ENCODE measurements around the gene TMEM258.

TMEM258 gene

GRCh38 chr11:61806785-61807184, 14.4 kb upstream of the TMEM258 start:
- POLR2A ChIA-PET (ENCODE audit: low non-redundant PET): interaction anchor here (0.6 to 0.7 kb wide), 2 partner anchors 298 to 1025 kb away, joined by 5 read pairs; partner anchors contain the start of gene STX5
- H3K27ac ChIP-seq: peak overlapping the region; percentile 25
- no peak for DNase-seq (ENCODE audit: low spot score)
- CTCF ChIA-PET: interaction anchor here (0.6 to 1.6 kb wide), 2 partner anchors 10 to 94 kb away, joined by 3 to 4 read pairs; no protein-coding TSS in a partner anchor
- TF ChIP-seq, protein P1, sequence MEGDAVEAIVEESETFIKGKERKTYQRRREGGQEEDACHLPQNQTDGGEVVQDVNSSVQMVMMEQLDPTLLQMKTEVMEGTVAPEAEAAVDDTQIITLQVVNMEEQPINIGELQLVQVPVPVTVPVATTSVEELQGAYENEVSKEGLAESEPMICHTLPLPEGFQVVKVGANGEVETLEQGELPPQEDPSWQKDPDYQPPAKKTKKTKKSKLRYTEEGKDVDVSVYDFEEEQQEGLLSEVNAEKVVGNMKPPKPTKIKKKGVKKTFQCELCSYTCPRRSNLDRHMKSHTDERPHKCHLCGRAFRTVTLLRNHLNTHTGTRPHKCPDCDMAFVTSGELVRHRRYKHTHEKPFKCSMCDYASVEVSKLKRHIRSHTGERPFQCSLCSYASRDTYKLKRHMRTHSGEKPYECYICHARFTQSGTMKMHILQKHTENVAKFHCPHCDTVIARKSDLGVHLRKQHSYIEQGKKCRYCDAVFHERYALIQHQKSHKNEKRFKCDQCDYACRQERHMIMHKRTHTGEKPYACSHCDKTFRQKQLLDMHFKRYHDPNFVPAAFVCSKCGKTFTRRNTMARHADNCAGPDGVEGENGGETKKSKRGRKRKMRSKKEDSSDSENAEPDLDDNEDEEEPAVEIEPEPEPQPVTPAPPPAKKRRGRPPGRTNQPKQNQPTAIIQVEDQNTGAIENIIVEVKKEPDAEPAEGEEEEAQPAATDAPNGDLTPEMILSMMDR (conservative IDR thresholded peaks at IDR 0.05; ENCODE audit: low read depth): no peak

- DNase-seq (ENCODE audit: low spot score): no peak
- CTCF ChIA-PET: interaction anchor here (0.5 to 1.6 kb wide), 2 partner anchors 8 to 99 kb away, joined by 3 to 4 read pairs; no protein-coding TSS in a partner anchor
- TF ChIP-seq, protein P1 (conservative IDR thresholded peaks at IDR 0.05; ENCODE audit: low read depth): no peak
- POLR2A ChIA-PET (ENCODE audit: low non-redundant PET): no interaction called here
- H3K27ac ChIP-seq: peak overlapping the region; percentile 15; the same call in 1 of the 2 replicates
These were observed 12.7 kb upstream of the TMEM258 start for GRCh38 chr11:61805146-61805545.

DNA sequence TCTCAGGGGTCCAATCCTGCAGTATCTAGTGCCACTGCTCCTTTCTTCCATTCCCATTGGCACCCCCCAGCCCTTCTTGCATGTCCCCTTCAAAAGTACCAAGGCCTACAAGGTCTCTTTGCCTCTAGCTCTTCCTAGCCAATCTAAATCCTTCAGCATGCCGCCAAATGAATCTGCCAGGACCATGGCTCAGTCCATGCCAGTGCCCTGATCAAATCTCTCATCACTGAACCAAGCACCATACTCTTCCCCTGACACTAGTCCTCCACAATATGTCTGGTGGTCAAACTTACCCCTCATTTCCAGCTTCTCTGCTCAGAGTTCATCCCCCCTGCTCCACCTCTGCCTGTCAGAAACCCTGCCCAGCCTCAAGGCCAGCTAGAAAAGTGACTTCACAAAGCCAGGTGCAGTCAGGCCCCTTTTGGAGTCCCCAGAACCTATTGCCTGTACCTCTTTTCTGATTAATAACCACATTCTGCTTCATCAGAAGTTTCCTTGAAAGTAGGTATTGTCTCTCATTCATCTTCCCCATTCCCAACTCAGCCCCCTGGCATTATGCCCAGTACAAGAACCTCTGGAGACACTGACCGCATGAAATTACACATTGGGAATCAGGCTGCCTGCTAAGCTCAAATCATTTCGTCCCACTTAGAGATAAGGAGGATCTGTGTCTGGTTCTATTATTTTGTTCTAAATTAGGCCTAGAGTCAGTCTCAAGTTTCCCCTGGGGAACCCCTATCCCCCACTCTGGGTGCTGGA, 11.7 kb upstream of the TMEM258 start:
- H3K27ac ChIP-seq: peak overlapping the region; percentile 14; the same call in 1 of the 2 replicates
- TF ChIP-seq, protein P1 (conservative IDR thresholded peaks at IDR 0.05; ENCODE audit: low read depth): no peak
- DNase-seq (ENCODE audit: low spot score): no peak
- ChIA-PET CTCF (no interaction called here), POLR2A (ENCODE audit: low non-redundant PET) (no interaction called here)

GRCh38 chr11:61802605-61803004, 10.2 kb upstream of the TMEM258 start:
- ChIA-PET POLR2A (ENCODE audit: low non-redundant PET) (no interaction called here), CTCF (interaction anchor here (0.6 to 1.3 kb wide), 4 partner anchors 13 to 152 kb away, joined by 3 to 6 read pairs (median 4); no protein-coding TSS in a partner anchor)
- no peak for DNase-seq (ENCODE audit: low spot score)
- TF ChIP-seq, protein P1 (conservative IDR thresholded peaks at IDR 0.05; ENCODE audit: low read depth): no peak
- H3K27ac ChIP-seq: peak overlapping the region; percentile 49

- TF ChIP-seq, protein P1 (conservative IDR thresholded peaks at IDR 0.05; ENCODE audit: low read depth): no peak
- ChIA-PET POLR2A (ENCODE audit: low non-redundant PET) (no interaction called here), CTCF (interaction anchor here (0.7 kb wide), 1 partner anchor 18 kb away, joined by 3 read pairs; no protein-coding TSS in a partner anchor)
- DNase-seq (ENCODE audit: low spot score): no peak
- H3K27ac ChIP-seq: peak overlapping the region; percentile 17
These were observed 8.2 kb upstream of the TMEM258 start for GRCh38 chr11:61800331-61801281.

Data from RWPE1 (cell line).